GM19025 (cell line): Measurements from ENCODE around the gene TIMM29.

Experiments
- ATAC-seq: cut with Tn5 transposase; IDR thresholded peaks from one replicate; pipeline ENCODE4 v1.9.1; 2021; ENCODE audit warnings: mild to moderate bottlenecking, low read depth, moderate library complexity; ENCODE audit not compliant: unreplicated experiment

TIMM29 gene

DNA sequence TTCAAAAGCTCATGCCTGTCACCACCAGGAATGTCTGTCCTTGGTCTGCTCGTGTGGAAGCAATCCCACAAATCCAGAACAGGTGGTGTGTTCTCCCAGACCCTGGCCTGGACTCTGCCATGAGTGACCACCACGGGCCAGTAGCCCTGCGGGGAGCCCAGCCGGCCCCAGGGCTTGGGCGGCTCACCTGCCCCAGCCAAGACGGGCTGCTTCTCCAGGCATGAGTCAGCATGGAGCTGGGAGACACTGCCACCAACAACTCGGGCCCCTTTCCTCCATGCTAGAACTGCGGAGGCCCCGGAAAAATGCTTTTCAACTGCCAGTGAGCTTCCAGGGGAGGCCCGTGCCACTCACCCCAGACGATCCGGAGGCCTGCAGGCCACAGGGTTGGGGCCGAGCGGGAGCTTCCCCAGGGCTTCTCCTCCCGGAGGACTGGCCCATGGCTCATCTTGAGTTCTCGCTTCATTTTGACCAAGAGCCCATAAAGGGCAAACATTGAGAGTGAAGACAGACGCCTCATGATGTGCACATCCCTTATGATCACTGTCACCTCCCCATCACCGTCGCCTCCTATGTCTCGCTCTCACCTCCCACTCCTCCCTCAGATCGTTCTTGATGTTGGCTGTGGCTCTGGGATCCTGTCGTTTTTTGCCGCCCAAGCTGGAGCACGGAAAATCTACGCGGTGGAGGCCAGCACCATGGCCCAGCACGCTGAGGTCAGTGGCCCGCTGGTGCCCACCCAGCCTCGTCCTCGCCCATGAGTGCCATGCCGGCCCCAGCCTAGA lies 16.8 kb upstream of the TIMM29 start:
- ATAC-seq = no peak

DNA sequence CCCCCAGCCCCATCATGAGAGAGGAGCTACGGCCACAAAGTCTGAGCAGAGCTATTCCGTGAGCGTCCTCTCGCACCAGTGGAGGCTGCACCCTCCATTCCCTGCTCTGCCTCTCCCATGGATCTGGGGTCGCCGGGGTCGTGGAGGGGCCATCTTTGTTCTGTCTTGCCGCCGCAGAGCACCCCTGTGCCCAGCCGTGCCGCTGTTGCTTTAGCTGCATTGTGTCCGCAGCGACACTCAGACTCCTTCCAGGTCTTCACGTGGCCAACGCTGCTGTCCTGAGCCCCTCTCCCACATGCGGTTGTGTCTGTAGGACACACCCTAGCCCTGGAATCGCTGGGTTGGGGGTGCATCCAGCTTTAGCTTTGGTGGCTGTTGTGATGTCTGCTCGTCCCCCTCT lies 16.0 kb upstream of the TIMM29 start:
- no peak for ATAC-seq

DNA sequence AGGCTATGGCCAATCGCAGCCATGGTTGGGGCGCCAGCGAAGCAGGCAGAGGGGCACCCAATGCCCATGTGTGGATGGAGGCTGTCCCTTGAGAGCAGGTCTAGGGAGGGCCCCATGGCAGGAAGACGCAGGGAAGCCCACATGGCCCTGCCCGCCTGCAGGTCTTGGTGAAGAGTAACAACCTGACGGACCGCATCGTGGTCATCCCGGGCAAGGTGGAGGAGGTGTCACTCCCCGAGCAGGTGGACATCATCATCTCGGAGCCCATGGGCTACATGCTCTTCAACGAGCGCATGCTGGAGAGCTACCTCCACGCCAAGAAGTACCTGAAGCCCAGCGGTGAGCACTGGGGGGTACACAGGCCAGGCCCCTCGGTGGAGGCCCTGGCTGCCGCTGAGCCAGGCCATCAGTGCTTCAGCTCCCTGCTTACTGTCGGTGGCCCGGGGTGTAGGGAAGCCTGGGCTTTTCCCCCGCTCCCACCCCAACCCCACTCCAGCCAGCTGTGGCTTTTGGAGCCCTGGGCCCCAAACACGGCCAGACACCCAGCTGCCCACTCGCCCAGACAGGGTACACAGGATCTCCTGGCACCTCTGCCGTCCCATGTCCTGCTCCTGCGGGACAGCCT lies 14.8 kb upstream of the TIMM29 start:
- no peak for ATAC-seq

DNA sequence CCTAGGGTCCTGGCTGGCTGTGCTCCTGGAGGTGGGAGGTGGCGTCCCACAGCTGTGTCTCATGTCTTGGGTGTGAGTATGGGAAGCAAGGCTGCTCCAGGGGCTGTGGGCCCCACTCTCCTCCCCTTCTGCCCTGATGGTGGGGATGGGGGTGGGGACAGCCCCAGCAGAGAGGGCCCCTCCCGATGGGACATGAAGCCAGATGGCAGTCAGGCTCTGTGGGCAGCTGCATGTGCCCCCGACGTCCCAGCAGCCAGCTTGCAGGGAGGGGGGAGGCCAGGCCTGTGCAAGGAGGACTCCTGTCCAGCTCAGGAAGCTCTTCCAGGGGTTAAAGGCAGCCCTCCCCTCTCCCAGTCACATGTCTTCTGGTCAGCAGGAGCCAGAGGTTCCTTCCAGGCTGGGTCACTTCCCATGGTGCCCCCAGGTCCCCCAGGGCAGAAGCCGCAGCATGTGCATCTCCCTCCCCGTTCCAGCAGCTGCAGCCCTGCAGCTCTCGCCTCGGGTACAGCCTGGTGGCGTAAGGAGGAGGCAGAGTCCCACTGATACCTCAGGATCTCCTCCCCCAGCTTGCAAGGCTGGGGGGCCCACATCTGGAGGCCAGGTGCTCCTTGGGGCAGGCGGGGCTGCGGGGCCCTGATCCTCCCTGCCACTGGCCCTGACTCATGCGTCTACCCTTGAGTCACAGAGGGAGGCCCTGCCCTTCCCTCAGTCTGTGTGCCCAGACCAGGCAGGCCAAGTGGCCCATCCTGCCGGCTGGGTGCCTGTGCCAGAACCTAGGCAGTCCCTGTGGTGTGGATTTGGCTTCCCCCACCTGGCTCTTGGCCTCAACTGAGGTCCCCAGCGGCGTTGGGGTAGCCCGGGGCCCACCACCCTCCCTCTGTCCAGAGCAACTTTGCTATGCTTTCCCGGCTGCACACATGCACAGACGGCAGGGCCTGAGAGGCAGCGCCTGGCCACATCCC lies 13.2 kb upstream of the TIMM29 start:
- no peak for ATAC-seq

DNA sequence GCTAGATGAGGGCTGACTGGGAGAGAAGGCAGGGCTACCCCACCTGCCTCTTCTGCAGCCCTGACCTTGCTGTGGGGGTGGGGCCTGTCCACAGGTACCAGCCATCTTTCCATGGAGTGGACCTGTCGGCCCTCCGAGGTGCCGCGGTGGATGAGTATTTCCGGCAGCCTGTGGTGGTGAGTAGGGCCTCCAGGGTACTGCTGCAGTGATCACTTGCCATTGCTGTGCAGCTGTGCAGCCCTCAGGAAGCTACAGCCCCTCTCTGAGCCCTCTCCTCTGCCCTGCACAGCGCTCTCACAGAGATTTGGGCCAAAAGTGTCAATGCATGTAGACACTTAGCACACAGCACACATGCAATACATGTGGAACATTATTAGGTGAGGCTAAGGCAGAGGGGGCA lies 12.0 kb upstream of the TIMM29 start:
- ATAC-seq = no peak

DNA sequence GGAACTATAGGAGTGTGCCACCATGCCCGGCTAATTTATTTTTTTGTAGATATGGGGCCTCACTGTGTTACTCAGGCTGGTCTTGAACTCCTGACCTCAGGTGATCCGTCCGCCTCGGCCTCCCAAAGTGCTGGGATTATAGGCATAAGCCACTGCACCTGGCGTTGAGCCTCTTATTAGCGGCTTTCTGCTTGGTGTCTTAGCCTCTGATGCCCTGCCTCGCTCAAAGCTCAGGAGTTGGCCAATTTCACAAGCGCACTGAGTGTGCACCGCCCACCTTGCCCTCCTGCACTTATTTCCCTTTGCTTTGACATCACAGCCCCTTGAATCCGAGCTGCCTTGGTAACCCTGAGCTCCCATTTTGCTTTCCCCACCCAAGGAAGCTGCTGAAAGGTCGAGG lies 10.3 kb upstream of the TIMM29 start:
- ATAC-seq = no peak

DNA sequence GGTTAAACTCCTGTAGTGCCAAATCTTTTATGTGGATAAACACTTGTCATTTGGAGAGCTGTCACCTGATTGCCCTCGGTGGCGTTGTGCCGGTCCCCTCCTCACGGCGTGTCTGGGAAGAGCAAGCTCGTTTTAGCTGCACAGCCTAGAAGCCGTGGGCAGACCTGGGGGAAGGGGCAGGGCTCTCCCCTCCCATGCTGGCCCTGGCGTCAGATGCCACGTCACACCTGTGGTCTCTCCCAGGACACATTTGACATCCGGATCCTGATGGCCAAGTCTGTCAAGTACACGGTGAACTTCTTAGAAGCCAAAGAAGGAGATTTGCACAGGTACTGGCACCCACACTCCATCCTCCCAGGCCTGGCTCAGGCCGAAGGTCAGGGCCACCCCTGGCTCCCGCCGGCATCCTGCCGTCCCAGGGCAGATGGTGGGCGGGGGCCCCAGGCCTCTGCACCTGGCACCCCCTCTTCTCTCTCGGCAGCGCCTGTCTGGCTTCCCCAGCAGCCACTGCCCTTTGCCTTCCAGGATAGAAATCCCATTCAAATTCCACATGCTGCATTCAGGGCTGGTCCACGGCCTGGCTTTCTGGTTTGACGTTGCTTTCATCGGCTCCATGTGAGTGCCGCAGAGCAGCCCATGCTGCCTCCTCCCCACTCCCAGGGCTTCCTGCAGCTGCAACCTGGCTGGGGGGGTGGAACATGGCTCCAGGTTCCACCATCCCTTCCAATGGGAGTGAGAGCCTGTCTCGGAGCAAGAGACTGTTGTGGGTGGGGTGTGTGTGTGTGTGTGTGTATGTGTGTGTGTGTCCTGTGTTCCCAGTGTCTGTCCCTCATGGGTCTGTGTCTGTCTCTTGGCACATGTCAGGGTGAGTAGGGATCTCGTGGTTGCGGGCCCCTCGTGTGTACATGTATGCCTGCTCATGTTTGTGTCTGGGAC lies 9.0 kb upstream of the TIMM29 start:
- no peak for ATAC-seq

DNA sequence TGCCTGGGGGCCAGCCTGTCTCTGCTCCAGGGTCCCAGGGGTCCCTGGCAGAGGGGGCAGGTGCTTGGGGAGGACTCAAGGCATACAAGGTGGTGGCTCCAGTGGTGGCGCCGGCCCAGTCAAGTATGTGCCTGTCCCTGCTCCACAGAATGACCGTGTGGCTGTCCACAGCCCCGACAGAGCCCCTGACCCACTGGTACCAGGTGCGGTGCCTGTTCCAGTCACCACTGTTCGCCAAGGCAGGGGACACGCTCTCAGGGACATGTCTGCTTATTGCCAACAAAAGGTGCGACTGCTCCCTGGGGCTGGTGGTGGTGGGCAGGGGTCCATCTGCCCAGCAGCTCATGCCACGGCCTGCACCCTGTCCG lies 8.3 kb upstream of the TIMM29 start:
- ATAC-seq = no peak

DNA sequence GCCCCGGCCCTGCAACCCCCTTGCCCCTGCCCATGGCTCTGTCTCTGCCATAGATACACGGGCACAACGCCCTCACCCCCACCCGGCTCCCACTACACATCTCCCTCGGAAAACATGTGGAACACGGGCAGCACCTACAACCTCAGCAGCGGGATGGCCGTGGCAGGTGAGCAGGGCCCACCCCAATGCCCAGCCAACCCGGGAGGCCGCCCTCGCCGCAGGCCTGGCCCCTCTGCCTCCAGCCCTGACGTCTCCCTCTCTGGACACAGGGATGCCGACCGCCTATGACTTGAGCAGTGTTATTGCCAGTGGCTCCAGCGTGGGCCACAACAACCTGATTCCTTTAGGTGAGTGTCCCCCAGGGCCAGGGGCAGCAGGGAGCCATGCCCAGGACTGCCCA lies 7.8 kb upstream of the TIMM29 start:
- ATAC-seq = no peak

DNA sequence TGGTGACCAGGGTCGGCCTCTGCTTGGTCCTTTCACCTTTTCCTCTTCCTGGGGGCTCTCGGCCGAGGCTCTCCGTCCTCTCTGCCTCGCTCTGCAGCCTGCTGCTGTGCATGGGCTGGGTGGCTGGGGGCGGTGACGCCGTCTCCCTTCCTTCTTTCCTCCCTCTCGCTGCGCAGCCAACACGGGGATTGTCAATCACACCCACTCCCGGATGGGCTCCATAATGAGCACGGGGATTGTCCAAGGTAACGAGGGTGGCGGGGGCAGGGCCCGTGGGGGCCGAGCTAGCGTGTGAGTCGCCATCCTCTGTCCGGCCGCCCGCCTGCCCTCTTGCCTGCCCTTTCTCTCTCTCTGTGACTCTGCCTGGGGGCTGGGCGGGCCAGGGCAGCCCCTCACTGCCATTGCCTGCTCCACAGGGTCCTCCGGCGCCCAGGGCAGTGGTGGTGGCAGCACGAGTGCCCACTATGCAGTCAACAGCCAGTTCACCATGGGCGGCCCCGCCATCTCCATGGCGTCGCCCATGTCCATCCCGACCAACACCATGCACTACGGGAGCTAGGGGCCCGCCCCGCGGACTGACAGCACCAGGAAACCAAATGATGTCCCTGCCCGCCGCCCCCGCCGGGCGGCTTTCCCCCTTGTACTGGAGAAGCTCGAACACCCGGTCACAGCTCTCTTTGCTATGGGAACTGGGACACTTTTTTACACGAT lies 7.3 kb upstream of the TIMM29 start:
- ATAC-seq = no peak

DNA sequence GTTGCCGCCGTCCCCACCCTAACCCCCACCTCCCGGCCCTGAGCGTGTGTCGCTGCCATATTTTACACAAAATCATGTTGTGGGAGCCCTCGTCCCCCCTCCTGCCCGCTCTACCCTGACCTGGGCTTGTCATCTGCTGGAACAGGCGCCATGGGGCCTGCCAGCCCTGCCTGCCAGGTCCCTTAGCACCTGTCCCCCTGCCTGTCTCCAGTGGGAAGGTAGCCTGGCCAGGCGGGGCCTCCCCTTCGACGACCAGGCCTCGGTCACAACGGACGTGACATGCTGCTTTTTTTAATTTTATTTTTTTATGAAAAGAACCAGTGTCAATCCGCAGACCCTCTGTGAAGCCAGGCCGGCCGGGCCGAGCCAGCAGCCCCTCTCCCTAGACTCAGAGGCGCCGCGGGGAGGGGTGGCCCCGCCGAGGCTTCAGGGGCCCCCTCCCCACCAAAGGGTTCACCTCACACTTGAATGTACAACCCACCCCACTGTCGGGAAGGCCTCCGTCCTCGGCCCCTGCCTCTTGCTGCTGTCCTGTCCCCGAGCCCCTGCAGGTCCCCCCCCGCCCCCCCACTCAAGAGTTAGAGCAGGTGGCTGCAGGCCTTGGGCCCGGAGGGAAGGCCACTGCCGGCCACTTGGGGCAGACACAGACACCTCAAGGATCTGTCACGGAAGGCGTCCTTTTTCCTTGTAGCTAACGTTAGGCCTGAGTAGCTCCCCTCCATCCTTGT lies 6.5 kb upstream of the TIMM29 start:
- ATAC-seq = no peak

DNA sequence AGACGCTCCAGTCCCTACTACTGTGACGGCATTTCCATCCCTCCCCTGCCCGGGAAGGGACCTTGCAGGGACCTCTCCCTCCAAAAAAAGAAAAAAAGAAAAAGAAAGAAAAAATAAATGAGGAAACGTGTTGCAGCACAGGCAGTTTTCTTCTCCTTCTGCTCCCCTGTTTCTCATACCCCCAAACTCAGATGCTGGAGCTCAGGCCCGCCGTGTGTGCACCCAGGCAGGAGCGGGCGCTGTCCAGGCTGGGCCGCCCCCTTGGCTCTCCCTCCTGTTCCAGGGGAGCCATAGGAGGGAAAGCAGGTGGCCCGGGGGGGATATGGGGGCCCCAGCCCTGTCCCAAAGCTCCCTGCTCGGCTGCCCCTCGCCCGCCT lies 6.0 kb upstream of the TIMM29 start:
- no peak for ATAC-seq

DNA sequence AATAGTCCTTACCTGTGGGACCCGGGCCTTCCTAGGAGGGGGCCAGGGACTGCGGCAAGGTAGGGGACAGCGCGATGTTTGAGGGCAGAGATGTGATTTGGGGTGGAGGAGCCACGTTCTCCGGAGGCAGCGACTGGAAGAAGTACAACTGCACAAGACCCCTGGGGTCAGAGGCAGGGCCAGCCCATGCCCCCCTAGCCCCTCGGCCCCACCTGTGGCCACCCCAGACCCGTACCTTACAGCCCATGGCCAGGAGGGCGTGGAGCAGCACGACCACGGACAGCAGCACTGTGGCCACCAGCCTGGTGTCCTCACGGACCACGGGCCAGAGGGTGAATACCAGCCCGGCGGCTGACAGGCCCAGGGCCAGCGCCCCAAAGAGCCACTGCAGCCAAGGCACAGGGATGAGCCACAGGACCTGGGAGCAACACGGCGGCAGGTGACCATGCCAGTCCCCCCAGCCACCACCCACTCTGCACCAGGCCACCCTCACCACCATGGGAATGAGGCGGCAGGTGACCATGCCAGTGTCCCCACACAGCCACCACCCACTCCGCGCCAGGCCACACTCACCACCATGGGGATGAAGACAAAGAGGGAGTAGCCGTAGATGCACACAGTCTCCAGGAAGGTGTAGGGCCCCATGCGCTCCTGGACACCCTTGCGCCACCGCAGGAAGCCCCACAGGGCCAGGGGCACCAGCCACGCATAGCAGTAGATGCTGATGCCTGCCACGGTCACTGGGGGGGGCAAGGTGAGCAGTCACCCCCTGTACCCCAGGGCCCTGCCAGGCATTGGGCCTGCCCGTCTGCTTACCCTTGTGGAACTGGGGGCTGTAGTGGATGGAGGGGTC lies 5.1 kb upstream of the TIMM29 start:
- no peak for ATAC-seq

DNA sequence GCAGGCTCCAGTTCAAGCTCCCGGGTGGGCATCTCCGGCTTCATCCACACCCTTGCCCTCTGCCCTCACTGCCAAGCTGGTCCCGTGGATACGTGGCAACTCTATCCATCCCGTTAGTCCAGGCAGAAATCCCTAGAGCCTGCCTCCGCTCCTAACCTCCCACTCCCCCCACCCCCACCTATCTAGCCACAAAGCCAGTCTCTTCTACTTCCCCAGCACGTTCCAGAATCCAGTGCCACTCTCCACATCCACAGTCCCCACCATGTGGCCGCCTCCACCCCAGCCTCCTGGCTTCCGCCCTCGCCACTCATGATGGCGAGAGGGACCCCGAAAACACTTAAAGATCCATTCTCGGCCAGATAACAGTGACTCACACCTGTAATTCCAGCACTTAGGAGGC lies 4.0 kb upstream of the TIMM29 start:
- no peak for ATAC-seq

DNA sequence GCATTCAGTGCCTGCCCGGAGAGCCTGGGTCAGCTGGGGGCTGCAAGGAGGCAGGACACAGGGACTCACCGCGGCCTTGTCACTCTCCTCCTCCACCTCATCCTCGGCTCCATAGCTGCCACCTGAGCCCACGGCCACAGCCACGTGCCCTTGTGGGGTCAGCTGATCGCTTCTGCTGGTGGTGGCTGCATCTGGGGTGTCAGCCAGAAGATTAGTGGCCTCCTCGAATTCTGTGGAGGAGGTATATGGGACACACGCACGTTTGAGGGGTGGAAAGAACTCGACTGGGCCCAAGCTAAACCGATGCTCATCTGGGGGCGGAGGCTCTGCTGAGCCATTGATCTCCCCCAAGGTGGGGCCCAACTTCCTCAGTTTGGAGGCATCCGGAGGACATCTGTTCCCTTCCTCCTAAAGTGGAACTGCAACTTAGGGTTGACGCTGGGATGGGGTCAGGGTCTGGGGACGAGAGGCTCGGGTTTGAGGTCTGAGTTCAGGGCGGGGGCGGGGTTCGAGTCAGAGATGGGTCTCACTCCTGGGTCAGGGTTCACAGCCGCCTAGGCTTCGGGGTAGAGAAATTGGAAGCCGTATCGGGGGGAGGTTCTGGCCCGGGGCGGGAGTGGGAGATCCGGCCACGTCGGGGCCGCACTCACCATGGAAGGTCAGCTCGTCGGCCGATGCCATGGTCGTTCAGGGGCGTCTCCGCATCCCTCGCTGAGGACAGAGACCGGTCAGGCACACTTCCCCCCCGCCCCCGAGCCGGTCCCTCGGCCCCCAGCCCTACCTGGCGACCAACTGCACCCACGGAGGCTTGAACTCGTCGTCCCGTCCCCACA lies 665 bp upstream of the TIMM29 start:
- peak; percentile 6 for ATAC-seq

DNA sequence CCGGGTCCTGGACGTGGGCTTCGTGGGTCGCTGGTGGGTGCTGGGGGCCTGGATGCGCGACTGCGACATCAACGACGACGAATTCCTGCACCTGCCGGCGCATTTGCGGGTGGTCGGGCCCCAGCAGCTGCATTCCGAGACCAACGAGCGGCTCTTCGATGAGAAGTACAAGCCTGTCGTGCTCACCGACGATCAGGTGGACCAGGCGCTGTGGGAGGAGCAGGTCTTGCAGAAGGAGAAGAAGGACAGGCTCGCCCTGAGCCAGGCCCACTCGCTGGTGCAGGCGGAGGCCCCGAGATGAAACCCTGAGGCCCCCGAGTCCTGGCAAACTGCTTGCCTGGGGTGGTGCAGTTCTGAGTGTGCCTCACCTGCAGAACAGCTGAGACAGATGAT lies 787 bp downstream of the TIMM29 start:
- ATAC-seq = no peak

DNA sequence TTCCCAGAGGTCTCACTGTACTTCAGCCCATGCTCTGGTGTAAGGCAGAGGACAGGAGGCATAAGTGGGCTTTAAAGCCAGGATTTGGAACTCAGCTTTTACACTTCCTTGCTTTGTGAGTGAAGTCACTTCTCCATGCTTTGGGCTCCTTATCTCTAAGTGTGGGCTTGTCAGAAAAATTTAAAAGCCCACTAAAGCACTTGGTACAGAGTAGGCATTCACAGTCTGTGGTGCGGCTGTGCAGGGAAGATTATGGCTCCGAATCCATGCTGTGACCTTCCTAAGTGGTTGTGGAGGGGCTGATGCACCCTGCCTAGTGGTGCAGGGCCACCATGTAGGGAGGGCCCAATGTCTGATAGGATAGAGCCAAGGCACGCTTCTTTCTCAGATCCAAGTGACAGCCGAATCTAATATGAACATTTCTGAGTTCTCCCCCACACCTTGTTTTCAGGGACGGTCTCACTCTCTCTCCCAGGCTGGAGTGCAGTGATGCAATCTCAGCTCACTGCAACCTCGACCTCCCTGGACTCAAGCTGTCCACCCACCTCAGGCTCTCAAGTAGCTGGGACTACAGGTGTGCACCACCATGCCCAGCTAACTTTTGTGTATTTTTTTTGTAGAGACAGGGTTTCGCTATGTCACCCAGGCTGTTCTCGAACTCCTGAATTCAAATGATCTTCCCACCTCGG lies 6.9 kb downstream of the TIMM29 start:
- ATAC-seq = no peak
